Left colon (tissue), 2 donors: Measurements from ENCODE around the gene KCNN1. TPM values are rescaled to one million over a fixed set of nuclear protein-coding genes. Genes with fewer than 3 reads are reported as not detected.

Experiments used
- ATAC-seq: fragments of 200-7000 bp; cut with Tn5 transposase; one replicate; pipeline ENCODE4 v1.9.1; 2020; ENCODE audit warnings: mild to moderate bottlenecking, moderate library complexity
- DNase-seq, 2 donors: peaks; one replicate each; pipeline ENCODE4 v3.0.0-alpha.2; 2020
- intact Hi-C, 2 donors: fragments of 100-400 bp; cut with DNase I in 1 of 2; cut with micrococcal nuclease in 1 of 2; formaldehyde crosslinking; loops; one replicate each; pipeline versions ENCODE4 v1.11.2 to v1.14.0; 2022; cut with DNase I, micrococcal nuclease
- total RNA-seq, 2 donors: library from RNA; stranded (reverse); fragmentation: NEBNext Ultra II Directional; extraction: Animal tissue kit (Norgen Biotek cat#: 25700); gene quantifications; one replicate each; pipeline ENCODE4 v1.2.1, GENCODE V29; 2021
- donor health status: DM: no; HTN: no; CAD: no.
- donor health status: DM: yes; HTN: yes; CAD: no.

The KCNN1 gene
- total RNA-seq, 2 donors from 2014 or later = 0.14 TPM; not detected in 1

GRCh38 chr19:17943274-17944221 is 23.4 kb upstream of the KCNN1 start:
- DNase-seq (no peak), ATAC-seq (no peak)
- intact Hi-C loops = no loop called here

GRCh38 chr19:17944301-17944700 is 22.6 kb upstream of the KCNN1 start:
- DNase-seq = no peak
- no peak for ATAC-seq
- intact Hi-C loops = no loop called here

- peak; percentile 53 for ATAC-seq
- DNase-seq = peak in 1 of 2 donors; percentile 45
- intact Hi-C loops = no loop called here
Measured at GRCh38 chr19:17946965-17947784, 19.7 kb upstream of the KCNN1 start.

GRCh38 chr19:17947815-17948513 is 18.9 kb upstream of the KCNN1 start:
- intact Hi-C loops = no loop called here
- peak; percentile 91 for ATAC-seq
- DNase-seq = peak; percentile 87 to 91

GRCh38 chr19:17948514-17948900 is 18.4 kb upstream of the KCNN1 start:
- ATAC-seq (no peak), DNase-seq (peak in 1 of 2 donors; percentile 35)
- intact Hi-C loops = no loop called here

GRCh38 chr19:17948931-17949930 is 17.7 kb upstream of the KCNN1 start:
- ATAC-seq (no peak), DNase-seq (no peak)
- intact Hi-C loops = no loop called here

GRCh38 chr19:17949956-17950309 is 17.0 kb upstream of the KCNN1 start:
- intact Hi-C loops = no loop called here
- DNase-seq (no peak), ATAC-seq (no peak)

GRCh38 chr19:17950310-17951156 is 16.4 kb upstream of the KCNN1 start:
- intact Hi-C loops = no loop called here
- ATAC-seq = no peak
- peak in 1 of 2 donors; percentile 25 for DNase-seq

GRCh38 chr19:17951157-17951989 is 15.5 kb upstream of the KCNN1 start:
- DNase-seq (no peak), ATAC-seq (no peak)
- intact Hi-C loops = no loop called here

- ATAC-seq = no peak
- intact Hi-C loops = no loop called here
Measured at GRCh38 chr19:17951990-17952976, 14.6 kb upstream of the KCNN1 start.

GRCh38 chr19:17953316-17953801 is 13.5 kb upstream of the KCNN1 start:
- intact Hi-C loops = no loop called here
- DNase-seq = no peak
- ATAC-seq = no peak

More at GRCh38 chr19:17951990-17952976, 14.6 kb upstream of the KCNN1 start:
- no peak for DNase-seq

- intact Hi-C loops = no loop called here
- DNase-seq = no peak
- ATAC-seq = peak; percentile 56
Measured at GRCh38 chr19:17953869-17954268, 13.0 kb upstream of the KCNN1 start.

GRCh38 chr19:17954401-17954800 is 12.5 kb upstream of the KCNN1 start:
- ATAC-seq = no peak

GRCh38 chr19:17957149-17957849 is 9.6 kb upstream of the KCNN1 start:
- ATAC-seq = no peak
- no peak for DNase-seq
- intact Hi-C loops = no loop called here

More at GRCh38 chr19:17954401-17954800, 12.5 kb upstream of the KCNN1 start:
- intact Hi-C loops = no loop called here
- DNase-seq = no peak
